ENCODE data around the gene CYGB. TPM values are rescaled to one million over a fixed set of nuclear protein-coding genes. Genes with fewer than 3 reads are reported as not detected.
"Not testable (repeated sequence)": the region's sequence is repeated elsewhere in the genome, so short reads cannot be mapped to it uniquely, and the experiment has no call there.

CYGB gene
- total RNA-seq, 1 donor from 2014 or later = 30.0 TPM

- H3K4me3 ChIP-seq = no peak overlapping the region
- no peaks in the 10 kb centered on the region for H3K9me3 ChIP-seq
- no peaks in the 10 kb centered on the region for H3K27me3 ChIP-seq
- intact Hi-C loops (cut with DNase I) = no loop called here
- no peaks in the 10 kb centered on the region for H3K36me3 ChIP-seq
- H3K27ac ChIP-seq = peak overlapping the region; percentile 72
- peaks cover 44% of the 10 kb centered on the region for H3K4me1 ChIP-seq
- TF ChIP-seq POLR2AphosphoS5 (IDR thresholded peaks at IDR 0.05; ENCODE audit: insufficient read depth in 1 of 2, low read depth in 1 of 2) (peak in 1 of 2 donors; percentile 33), POLR2A (IDR thresholded peaks at IDR 0.05) (no peak), CTCF (IDR thresholded peaks at IDR 0.05) (no peak)
- DNase-seq (ENCODE audit: extremely low spot score in 2 of 2) = no peak
Measured at GRCh38 chr17:76524598-76525512, 12.7 kb downstream of the CYGB start.

GRCh38 chr17:76523084-76524037 lies 14.1 kb downstream of the CYGB start:
- H3K9me3 ChIP-seq = no peaks in the 10 kb centered on the region
- no peak overlapping the region for H3K4me3 ChIP-seq
- H3K27me3 ChIP-seq = no peaks in the 10 kb centered on the region
- no peaks in the 10 kb centered on the region for H3K36me3 ChIP-seq
- peaks cover 30% of the 10 kb centered on the region for H3K4me1 ChIP-seq
- intact Hi-C loops (cut with DNase I) = no loop called here
- H3K27ac ChIP-seq = no peak overlapping the region
- DNase-seq (ENCODE audit: extremely low spot score in 2 of 2) = no peak
- TF ChIP-seq CTCF (IDR thresholded peaks at IDR 0.05) (peak; percentile 99 to 100 (median 100)), POLR2A (IDR thresholded peaks at IDR 0.05) (no peak), POLR2AphosphoS5 (IDR thresholded peaks at IDR 0.05; ENCODE audit: insufficient read depth in 1 of 2, low read depth in 1 of 2) (peak; percentile 15 to 42)

GRCh38 chr17:76521683-76522082 lies 15.8 kb downstream of the CYGB start:
- H3K27ac ChIP-seq; DNase-seq (ENCODE audit: extremely low spot score in 2 of 2); H3K4me3 ChIP-seq; intact Hi-C loops (cut with DNase I); H3K36me3 ChIP-seq; H3K27me3 ChIP-seq; H3K9me3 ChIP-seq: not testable (repeated sequence)
- peaks cover 14% of the 10 kb centered on the region for H3K4me1 ChIP-seq

- Histone ChIP-seq H3K36me3 (no peaks in the 10 kb centered on the region), H3K27ac (no peak overlapping the region), H3K4me1 (peaks cover 15% of the 10 kb centered on the region), H3K9me3 (no peaks in the 10 kb centered on the region), H3K4me3 (no peak overlapping the region), H3K27me3 (no peaks in the 10 kb centered on the region)
- DNase-seq (ENCODE audit: extremely low spot score in 2 of 2) = no peak
- intact Hi-C loops (cut with DNase I) = no loop called here
- TF ChIP-seq POLR2AphosphoS5 (IDR thresholded peaks at IDR 0.05; ENCODE audit: insufficient read depth in 1 of 2, low read depth in 1 of 2) = no peak
- no peak for TF ChIP-seq CTCF (IDR thresholded peaks at IDR 0.05)
- TF ChIP-seq POLR2A (IDR thresholded peaks at IDR 0.05) = no peak
Measured at GRCh38 chr17:76521262-76521661, 16.2 kb downstream of the CYGB start.

Measured in vagina (tissue), 2 donors.